Activated CD4-positive, alpha-beta T cell treated with anti-CD3 and anti-CD28 coated beads, Interleukin-2, amount 50 U/mL, for 48 hours (primary cell): ENCODE results near the gene INAFM2.

Source experiments
- DNase-seq, 2 experiments: peaks; one replicate each; pipeline ENCODE4 v3.0.0-alpha.2; 2020

Gene INAFM2

GRCh38 chr15:40330368-40330836, 6.9 kb downstream of the INAFM2 start:
- no peak for DNase-seq

GRCh38 chr15:40331026-40331425, 7.5 kb downstream of the INAFM2 start:
- DNase-seq: no peak

DNA sequence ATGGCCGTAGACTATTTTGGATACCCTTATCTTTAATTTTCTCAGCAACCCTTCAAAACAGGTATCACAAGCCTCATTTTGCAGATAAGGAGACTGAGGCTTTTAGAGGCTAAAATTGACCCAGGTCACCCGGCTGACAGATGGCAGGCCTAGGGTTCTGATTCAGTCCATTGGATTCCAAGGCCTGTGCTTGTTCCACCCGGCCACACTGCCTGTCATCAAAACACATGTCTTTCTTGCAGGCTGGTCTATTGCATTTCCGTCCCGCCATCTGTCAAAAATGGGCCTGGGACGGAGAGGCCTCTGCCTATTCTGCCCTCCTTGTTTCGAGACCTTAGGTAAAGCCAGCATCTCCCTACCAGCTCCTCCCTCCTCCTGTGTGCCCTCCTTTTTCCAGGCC, 8.1 kb downstream of the INAFM2 start:
- DNase-seq: no peak

- DNase-seq: no peak
Observed at GRCh38 chr15:40332113-40332781, 8.8 kb downstream of the INAFM2 start.

- peak; percentile 20 to 42 for DNase-seq
Observed at GRCh38 chr15:40333922-40334492, 10.5 kb downstream of the INAFM2 start.

DNA sequence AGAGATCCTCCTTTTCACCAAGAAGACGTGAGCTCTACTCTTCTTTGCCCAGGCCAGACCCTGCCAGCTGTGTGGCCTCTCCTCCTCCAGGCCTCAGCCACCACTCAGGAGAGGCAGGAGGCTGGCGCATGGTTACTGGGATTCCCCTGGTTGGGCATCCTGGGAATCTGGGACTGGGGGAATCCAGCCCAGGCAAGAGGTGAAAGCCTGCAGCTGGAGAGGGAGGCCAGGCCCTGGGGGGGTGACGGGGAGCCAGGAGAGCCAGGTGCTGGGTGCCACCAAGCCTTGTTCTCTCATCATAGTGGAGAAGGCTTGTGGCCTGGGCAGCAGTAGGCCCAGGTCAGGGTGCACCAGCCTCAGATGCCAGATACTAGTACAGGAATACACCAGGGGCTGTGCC, 11.0 kb downstream of the INAFM2 start:
- no peak for DNase-seq

GRCh38 chr15:40334941-40335795, 11.7 kb downstream of the INAFM2 start:
- no peak for DNase-seq

GRCh38 chr15:40335938-40336743, 12.6 kb downstream of the INAFM2 start:
- DNase-seq: no peak

DNA sequence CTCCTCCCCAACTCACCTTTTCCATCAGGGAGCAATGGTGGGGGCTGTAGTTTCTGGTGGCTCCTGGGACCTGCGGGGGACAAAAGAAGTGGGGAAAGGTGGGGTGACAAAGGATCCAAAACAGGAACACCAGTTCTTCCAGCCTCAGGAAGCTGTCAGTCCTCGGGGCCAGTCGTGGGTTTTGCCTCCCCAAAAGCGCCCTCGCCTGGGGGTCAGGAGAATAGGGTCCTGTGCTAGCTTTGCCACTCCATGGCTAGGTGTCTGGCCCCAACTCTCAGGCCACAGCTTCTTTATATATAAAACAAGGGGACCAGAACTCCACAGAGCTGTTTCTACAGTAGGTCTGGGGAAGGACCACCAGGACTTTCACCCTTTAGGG, 13.2 kb downstream of the INAFM2 start:
- no peak for DNase-seq

- DNase-seq: no peak
Observed at GRCh38 chr15:40337597-40337996, 14.1 kb downstream of the INAFM2 start.

- DNase-seq: peak; percentile 83 to 85
Observed at GRCh38 chr15:40338041-40338657, 14.7 kb downstream of the INAFM2 start.

- no peak for DNase-seq
Observed at GRCh38 chr15:40338921-40339620, 15.6 kb downstream of the INAFM2 start.

DNA sequence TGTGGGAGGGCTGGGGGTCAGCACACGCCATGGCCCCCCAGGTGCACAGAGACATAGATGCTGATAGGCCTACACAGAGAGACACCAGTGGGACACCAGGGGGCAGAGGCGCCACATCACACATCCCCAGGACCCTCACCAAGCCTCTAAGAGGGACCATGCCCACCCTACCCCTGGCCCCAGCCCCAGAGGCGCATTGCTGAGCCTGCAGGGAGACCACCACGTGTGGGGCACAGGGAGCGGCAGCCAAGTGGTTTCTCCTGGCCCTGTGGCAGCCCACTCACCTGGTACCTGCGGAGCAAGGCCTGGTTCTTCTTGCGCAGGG, 16.1 kb downstream of the INAFM2 start:
- DNase-seq: no peak

DNA sequence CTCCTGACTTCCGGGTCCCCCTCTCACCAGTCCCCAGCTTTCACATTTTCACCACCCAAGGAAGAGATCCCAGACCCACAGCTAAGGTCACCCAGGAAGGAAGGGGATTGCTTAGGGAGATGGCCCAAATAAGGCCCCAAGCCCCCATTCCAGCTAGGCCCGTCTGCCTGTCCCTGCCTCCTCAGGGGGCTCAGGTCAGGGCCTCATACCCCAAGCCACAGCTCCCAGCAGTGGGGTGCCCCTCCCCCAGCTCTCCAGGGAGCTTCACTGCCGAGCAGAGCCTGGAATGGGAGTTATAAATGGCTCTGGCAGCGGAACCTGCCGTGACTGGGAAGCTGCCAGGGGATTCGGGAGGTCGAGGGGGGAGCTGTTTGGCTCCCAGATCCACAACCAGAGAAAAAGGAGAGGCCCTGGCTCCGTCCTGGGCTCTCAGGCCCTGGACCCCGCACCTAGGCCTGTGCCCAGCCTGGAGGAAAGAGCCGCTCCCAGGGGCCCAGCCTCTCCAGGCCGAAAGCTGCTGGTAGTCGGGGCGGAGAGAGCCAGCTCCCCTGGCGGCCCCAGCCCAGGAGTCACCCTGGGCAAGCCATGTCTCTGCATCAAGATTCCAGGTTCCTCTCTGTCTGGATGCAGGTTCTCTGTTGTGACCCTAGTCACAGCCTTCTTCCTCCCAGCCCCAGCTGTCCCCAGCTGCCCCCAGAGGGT, 16.7 kb downstream of the INAFM2 start:
- no peak for DNase-seq

DNA sequence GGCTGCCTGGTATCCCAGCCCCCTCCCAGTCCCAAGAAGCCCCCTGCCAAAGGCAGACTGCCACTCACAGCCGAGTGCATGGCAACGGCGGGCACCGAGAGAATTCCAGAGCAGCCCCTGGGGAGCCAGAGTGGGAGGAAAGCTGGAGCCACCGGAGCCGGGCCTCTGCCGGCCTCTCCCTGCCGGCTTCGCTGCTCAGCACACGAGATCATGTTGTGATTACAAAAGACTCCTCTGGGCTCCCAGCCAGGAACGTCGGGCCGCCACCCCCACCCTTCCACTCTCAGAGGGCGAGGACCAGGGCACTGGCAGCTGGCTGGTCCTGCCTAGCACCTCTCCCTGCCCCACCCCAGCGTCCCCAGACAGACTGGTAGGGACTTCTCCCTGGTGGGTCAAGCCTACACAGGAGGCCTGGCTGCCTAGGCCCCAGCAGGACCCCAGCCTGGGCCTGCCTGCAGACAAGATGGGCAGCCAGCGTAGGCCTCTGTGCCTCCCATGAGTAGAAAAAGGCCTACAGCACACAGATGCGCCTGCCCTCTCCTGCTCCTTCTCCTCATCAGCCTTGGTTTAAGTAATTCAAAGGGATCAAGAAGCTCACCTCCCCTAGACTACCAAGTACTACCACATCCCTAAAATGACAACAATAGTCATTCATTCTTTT, 17.4 kb downstream of the INAFM2 start, which contains the start of gene CCDC9B:
Gene CCDC9B (minus strand): TSS at position 200 of the 661 bp plus-strand sequence. CDS start 120 bp downstream, at position 80.
- no peak for DNase-seq

- DNase-seq: no peak
Observed at GRCh38 chr15:40342416-40343320, 19.2 kb downstream of the INAFM2 start.

GRCh38 chr15:40343512-40343911, 20.0 kb downstream of the INAFM2 start:
- no peak for DNase-seq

- DNase-seq: no peak
Observed at GRCh38 chr15:40344217-40344616, 20.7 kb downstream of the INAFM2 start.

- peak; percentile 69 to 80 for DNase-seq
Observed at GRCh38 chr15:40344631-40345120, 21.2 kb downstream of the INAFM2 start.
